Breast epithelium (tissue), 4 donors: ENCODE results near the gene FLRT2. TPM values are rescaled to one million over a fixed set of nuclear protein-coding genes. Genes with fewer than 3 reads are reported as not detected.

ENCODE experiments used
- DNase-seq, 2 donors: peaks; one replicate each; pipeline ENCODE4 v3.0.0-alpha.2; 2019; ENCODE audit warnings: low spot score in 2 of 2
- H3K27ac ChIP-seq, 2 donors: fragments of 200-600 bp; sonication (generic) in 1 of 2; one replicate each; pipeline ENCODE4 v1.5.1; 2016 to 2019; ENCODE audit warnings: mild to moderate bottlenecking in 1 of 2
- H3K27me3 ChIP-seq, 2 donors: fragments of 200-600 bp; sonication (generic) in 1 of 2; one replicate each; pipeline versions ENCODE4 v1.5.1 to v1.6.0; 2017 to 2019; ENCODE audit warnings: control low read depth in 1 of 2, mild to moderate bottlenecking in 1 of 2
- H3K36me3 ChIP-seq: fragments of 200-600 bp; one replicate; pipeline ENCODE4 v1.5.1; 2019
- H3K4me1 ChIP-seq, 2 donors: fragments of 200-600 bp; sonication (generic); one replicate each; pipeline ENCODE4 v1.5.1; 2016 to 2019; ENCODE audit warnings: control low read depth in 1 of 2
- H3K4me3 ChIP-seq, 3 donors: fragments of 200-600 bp; sonication (generic); 1 replicate in 2 of 3; 2 replicates in 1 of 3; pipeline ENCODE4 v1.5.1; 2016 to 2019; ENCODE audit warnings: mild to moderate bottlenecking in 3 of 3, moderate library complexity in 2 of 3
- H3K9me3 ChIP-seq, 2 donors: fragments of 200-600 bp; sonication (generic) in 1 of 2; one replicate each; pipeline ENCODE4 v1.5.1; 2016 to 2019; ENCODE audit warnings: control low read depth in 1 of 2
- POLR2A ChIP-seq: fragments of 450-650 bp; IDR thresholded peaks from one replicate; pipeline ENCODE4 v1.6.1; 2016; ENCODE audit warnings: antibody characterized with exemption, mild to moderate bottlenecking, moderate library complexity
- POLR2AphosphoS5 ChIP-seq, 3 donors: sonication (generic); formaldehyde crosslinking; IDR thresholded peaks; one replicate each; pipeline ENCODE4 v1.6.1; 2017; ENCODE audit warnings: antibody characterized with exemption in 3 of 3
- intact Hi-C: fragments of 100-400 bp; cut with DNase I; formaldehyde crosslinking; loops from one replicate; pipeline ENCODE4 v1.15.1; 2023; ENCODE audit warnings: low total_unique reads
- total RNA-seq, 3 donors: library from RNA; depleted of rRNA; stranded (reverse); fragments of >200 nt; gene quantifications; one replicate each; pipeline ENCODE4 v1.1.0, GENCODE V29; 2016
- TF ChIP-seq, protein P1 (sequence below), 3 donors: fragments of 450-650 bp; IDR thresholded peaks; one replicate each; pipeline ENCODE4 v1.5.1; 2016 to 2017; ENCODE audit warnings: antibody characterized with exemption in 3 of 3, mild to moderate bottlenecking in 3 of 3, moderate library complexity in 3 of 3

FLRT2 gene
- total RNA-seq, 3 donors from 2014 or later: 5.2 to 12.6 (median 10.5) TPM

GRCh38 chr14:85530626-85531025 lies 682 bp downstream of the FLRT2 start:
- Histone ChIP-seq H3K4me1 (no peaks in the 10 kb centered on the region), H3K27me3 (peaks cover 0 to 51% of the 10 kb centered on the region in 2 donors), H3K9me3 (no peaks in the 10 kb centered on the region), H3K4me3 (peak overlapping the region; percentile 62 to 80 (median 66)), H3K27ac (peak overlapping the region; percentile 52 to 86), H3K36me3 (no peaks in the 10 kb centered on the region)
- TF ChIP-seq POLR2AphosphoS5 (IDR thresholded peaks at IDR 0.05) (no peak), POLR2A (no peak)
- TF ChIP-seq, protein P1, sequence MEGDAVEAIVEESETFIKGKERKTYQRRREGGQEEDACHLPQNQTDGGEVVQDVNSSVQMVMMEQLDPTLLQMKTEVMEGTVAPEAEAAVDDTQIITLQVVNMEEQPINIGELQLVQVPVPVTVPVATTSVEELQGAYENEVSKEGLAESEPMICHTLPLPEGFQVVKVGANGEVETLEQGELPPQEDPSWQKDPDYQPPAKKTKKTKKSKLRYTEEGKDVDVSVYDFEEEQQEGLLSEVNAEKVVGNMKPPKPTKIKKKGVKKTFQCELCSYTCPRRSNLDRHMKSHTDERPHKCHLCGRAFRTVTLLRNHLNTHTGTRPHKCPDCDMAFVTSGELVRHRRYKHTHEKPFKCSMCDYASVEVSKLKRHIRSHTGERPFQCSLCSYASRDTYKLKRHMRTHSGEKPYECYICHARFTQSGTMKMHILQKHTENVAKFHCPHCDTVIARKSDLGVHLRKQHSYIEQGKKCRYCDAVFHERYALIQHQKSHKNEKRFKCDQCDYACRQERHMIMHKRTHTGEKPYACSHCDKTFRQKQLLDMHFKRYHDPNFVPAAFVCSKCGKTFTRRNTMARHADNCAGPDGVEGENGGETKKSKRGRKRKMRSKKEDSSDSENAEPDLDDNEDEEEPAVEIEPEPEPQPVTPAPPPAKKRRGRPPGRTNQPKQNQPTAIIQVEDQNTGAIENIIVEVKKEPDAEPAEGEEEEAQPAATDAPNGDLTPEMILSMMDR (IDR thresholded peaks at IDR 0.05): no peak
- intact Hi-C loops: loop anchor here (5.0 kb wide), 1 partner anchor 1928 kb away; no protein-coding TSS in a partner anchor
- no peak for DNase-seq

DNA sequence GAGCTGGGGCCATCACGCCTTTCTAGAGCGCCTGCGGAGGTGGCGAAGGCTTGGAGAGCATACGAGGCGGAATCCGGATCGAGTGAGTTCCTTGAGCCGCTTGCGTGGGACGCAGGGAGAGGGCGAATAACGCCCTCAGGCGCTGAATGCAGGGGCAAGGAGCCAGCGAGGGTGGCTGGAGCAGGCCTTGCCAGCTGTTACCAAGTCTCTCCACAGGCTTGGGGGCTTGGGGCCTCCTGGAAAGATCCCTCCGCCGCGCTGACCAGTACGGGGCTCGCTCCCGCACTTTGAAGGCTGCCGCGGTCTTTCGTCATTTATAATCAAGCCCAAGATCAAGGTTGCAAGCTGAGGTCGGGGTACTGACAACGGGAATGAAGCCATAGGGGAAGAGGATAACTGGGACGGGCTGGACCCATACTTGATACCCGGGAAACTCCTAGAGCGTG lies 1.2 kb downstream of the FLRT2 start:
- H3K4me3 ChIP-seq: peak overlapping the region; percentile 62 to 80 (median 66)
- H3K36me3 ChIP-seq: no peaks in the 10 kb centered on the region
- TF ChIP-seq, protein P1 (IDR thresholded peaks at IDR 0.05): no peak
- TF ChIP-seq POLR2AphosphoS5 (IDR thresholded peaks at IDR 0.05) (no peak), POLR2A (no peak)
- peak overlapping the region; percentile 52 to 86 for H3K27ac ChIP-seq
- H3K9me3 ChIP-seq: no peaks in the 10 kb centered on the region
- no peaks in the 10 kb centered on the region for H3K4me1 ChIP-seq
- intact Hi-C loops: loop anchor here (5.0 kb wide), 1 partner anchor 1929 kb away; no protein-coding TSS in a partner anchor
- peaks cover 0 to 51% of the 10 kb centered on the region in 2 donors for H3K27me3 ChIP-seq
- peak in 1 of 2 donors; percentile 52 for DNase-seq

- TF ChIP-seq POLR2AphosphoS5 (IDR thresholded peaks at IDR 0.05) (peak in 1 of 3 donors; percentile 11), POLR2A (no peak)
- TF ChIP-seq, protein P1 (IDR thresholded peaks at IDR 0.05): no peak
- peak; percentile 52 to 59 for DNase-seq
- intact Hi-C loops: loop anchor here (5.0 kb wide), 1 partner anchor 1929 kb away; no protein-coding TSS in a partner anchor
Observed at GRCh38 chr14:85531587-85532373, 1.8 kb downstream of the FLRT2 start.

GRCh38 chr14:85532374-85533022 lies 2.6 kb downstream of the FLRT2 start:
- no peaks in the 10 kb centered on the region for H3K36me3 ChIP-seq
- H3K4me1 ChIP-seq: no peaks in the 10 kb centered on the region
- no peak for TF ChIP-seq POLR2A
- TF ChIP-seq POLR2AphosphoS5 (IDR thresholded peaks at IDR 0.05): no peak
- H3K27me3 ChIP-seq: peaks cover 0 to 51% of the 10 kb centered on the region in 2 donors
- intact Hi-C loops: loop anchor here (5.0 kb wide), 1 partner anchor 1930 kb away; no protein-coding TSS in a partner anchor
- no peak for DNase-seq
- H3K9me3 ChIP-seq: no peaks in the 10 kb centered on the region
- peak overlapping the region; percentile 59 to 86 for H3K27ac ChIP-seq
- peak overlapping the region; percentile 62 to 80 (median 66) for H3K4me3 ChIP-seq

More at GRCh38 chr14:85531587-85532373, 1.8 kb downstream of the FLRT2 start:
- H3K9me3 ChIP-seq: no peaks in the 10 kb centered on the region
- peak overlapping the region; percentile 62 to 80 (median 66) for H3K4me3 ChIP-seq
- no peaks in the 10 kb centered on the region for H3K4me1 ChIP-seq
- H3K27me3 ChIP-seq: peaks cover 0 to 51% of the 10 kb centered on the region in 2 donors
- H3K36me3 ChIP-seq: no peaks in the 10 kb centered on the region
- peak overlapping the region; percentile 52 to 86 for H3K27ac ChIP-seq

DNA sequence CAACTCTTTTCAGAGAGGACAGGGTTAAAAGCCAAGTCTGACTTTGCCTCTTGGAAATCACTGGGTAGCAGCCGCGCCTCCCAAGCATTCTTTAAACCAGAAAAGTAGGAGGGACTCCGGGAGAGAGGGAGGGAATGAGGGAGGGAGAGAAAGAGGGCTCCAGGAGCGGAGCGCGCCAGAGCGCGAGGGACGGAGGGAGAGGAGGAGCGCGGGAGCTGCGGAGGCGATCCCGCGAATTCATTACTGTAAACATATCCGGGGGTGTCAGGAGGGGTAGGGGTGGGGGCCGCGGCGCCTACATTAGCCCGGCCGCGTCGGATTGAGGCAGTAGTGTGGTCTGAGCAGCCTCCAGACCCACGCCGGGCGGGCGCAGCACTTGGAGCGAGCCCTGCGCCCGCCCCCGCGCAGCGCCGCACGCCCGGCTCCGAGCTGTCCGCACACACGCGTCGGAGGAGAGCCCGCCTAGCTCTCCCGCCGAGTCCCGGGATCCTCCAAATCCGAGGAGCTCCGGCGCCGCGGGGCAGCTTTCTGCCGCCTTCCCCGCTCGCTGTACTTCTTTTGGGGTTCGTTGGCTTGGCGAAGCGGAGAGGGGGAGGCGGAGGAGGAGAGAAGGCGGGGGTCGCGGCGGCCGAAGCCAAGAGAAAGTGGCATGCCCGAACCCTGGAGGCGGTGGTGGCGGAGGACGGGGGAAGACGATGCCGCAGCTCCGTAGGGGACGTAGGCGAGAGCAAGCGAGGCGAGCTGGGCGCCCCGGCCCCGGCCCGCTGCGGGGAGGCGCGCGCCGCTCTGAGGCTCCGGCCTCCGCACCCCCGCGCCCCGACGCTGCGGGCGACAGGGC lies 3.3 kb downstream of the FLRT2 start:
- Histone ChIP-seq H3K27ac (peak overlapping the region; percentile 59 to 76), H3K4me1 (no peaks in the 10 kb centered on the region), H3K4me3 (peak overlapping the region; percentile 62 to 80 (median 66)), H3K9me3 (no peaks in the 10 kb centered on the region), H3K36me3 (no peaks in the 10 kb centered on the region), H3K27me3 (peaks cover 0 to 51% of the 10 kb centered on the region in 2 donors)
- intact Hi-C loops: loop anchor here (5.0 kb wide), 1 partner anchor 1931 kb away; no protein-coding TSS in a partner anchor
- DNase-seq: peak; percentile 32 to 50
- TF ChIP-seq POLR2A (no peak), POLR2AphosphoS5 (IDR thresholded peaks at IDR 0.05) (no peak)
- TF ChIP-seq, protein P1 (IDR thresholded peaks at IDR 0.05): no peak
